Hepatocyte (in vitro differentiated cells): Measurements from ENCODE around the gene C1orf21. TPM values are rescaled to one million over a fixed set of nuclear protein-coding genes. Genes with fewer than 3 reads are reported as not detected.

Experiments used
- DNase-seq: peaks from one replicate; pipeline ENCODE4 v3.0.0-alpha.2; 2016; ENCODE audit warnings: low spot score
- H2AFZ ChIP-seq: fragments of 200-600 bp; sonication (generic); 2 replicates; pipeline ENCODE4 v1.6.0; 2016; ENCODE audit warnings: antibody characterized with exemption, mild to moderate bottlenecking
- H3K27ac ChIP-seq: fragments of 200-600 bp; sonication (generic); 2 replicates; pipeline ENCODE4 v1.5.1; 2016; ENCODE audit warnings: mild to moderate bottlenecking
- H3K27me3 ChIP-seq: fragments of 200-600 bp; sonication (generic); 2 replicates; pipeline ENCODE4 v1.6.1; 2016
- H3K36me3 ChIP-seq: fragments of 200-600 bp; sonication (generic); replicated peaks from 2 replicates; pipeline ENCODE4 v1.5.1; 2016; ENCODE audit warnings: low read depth; ENCODE audit not compliant: insufficient read depth
- H3K4me1 ChIP-seq: fragments of 200-600 bp; sonication (generic); 2 replicates; pipeline ENCODE4 v1.5.1; 2016; ENCODE audit warnings: mild to moderate bottlenecking, moderate library complexity; ENCODE audit not compliant: insufficient read depth
- H3K4me2 ChIP-seq: fragments of 200-600 bp; sonication (generic); 2 replicates; pipeline ENCODE4 v1.6.0; 2016
- H3K4me3 ChIP-seq: fragments of 200-600 bp; sonication (generic); 2 replicates; pipeline ENCODE4 v1.5.1; 2016; ENCODE audit warnings: mild to moderate bottlenecking
- H3K79me2 ChIP-seq: fragments of 200-600 bp; sonication (generic); 2 replicates; pipeline ENCODE4 v1.6.0; 2017; ENCODE audit warnings: mild to moderate bottlenecking
- H3K9me2 ChIP-seq: fragments of 200-600 bp; sonication (generic); replicated peaks from 2 replicates; pipeline ENCODE4 v1.6.0; 2017; ENCODE audit warnings: mild to moderate bottlenecking; ENCODE audit not compliant: insufficient read depth
- H3K9me3 ChIP-seq: fragments of 200-600 bp; sonication (generic); 2 replicates; pipeline ENCODE4 v1.5.1; 2016; ENCODE audit warnings: low read depth, mild to moderate bottlenecking
- H4K20me1 ChIP-seq: fragments of 200-600 bp; sonication (generic); 2 replicates; pipeline ENCODE4 v1.6.0; 2016; ENCODE audit warnings: mild to moderate bottlenecking; ENCODE audit not compliant: insufficient read depth, poor library complexity, severe bottlenecking
- EZH2 ChIP-seq: fragments of 200-600 bp; sonication (generic); IDR thresholded peaks from 2 replicates; pipeline ENCODE4 v1.6.1; 2016; ENCODE audit warnings: antibody characterized with exemption, mild to moderate bottlenecking, borderline replicate concordance
- EZH2phosphoT487 ChIP-seq: fragments of 200-600 bp; sonication (generic); IDR thresholded peaks from one replicate; pipeline ENCODE4 v1.6.1; 2018; ENCODE audit warnings: antibody characterized with exemption, mild to moderate bottlenecking, low read depth, moderate library complexity; ENCODE audit not compliant: unreplicated experiment, severe bottlenecking
- WGBS: methylation state at CpG from one replicate; pipeline ENCODE4 v1.1.6; 2016; ENCODE audit warnings: low lambda C conversion rate; ENCODE audit errors: missing lambda C conversion rate; 5-methylcytosine and 5-hydroxymethylcytosine counted together
- polyA plus RNA-seq: library from polyadenylated mRNA; unstranded; fragments of >200 nt; fragmentation: Nextera tagmentation; extraction: Ambion mirVana; gene quantifications from 2 replicates; pipeline ENCODE4 v1.2.1, GENCODE V29; 2016
- total RNA-seq: library from RNA; depleted of rRNA; stranded (reverse); fragments of >200 nt; gene quantifications from 2 replicates; pipeline ENCODE4 v1.2.3, GENCODE V29; 2014
- TF ChIP-seq, protein P1 (sequence below): fragments of 200-600 bp; sonication (generic); IDR thresholded peaks from 2 replicates; pipeline ENCODE4 v1.5.1; 2016; ENCODE audit warnings: antibody characterized with exemption, mild to moderate bottlenecking; ENCODE audit not compliant: poor library complexity

Gene C1orf21
- total and polyA plus RNA-seq, 2 experiments from 2014 or later = 26.9 to 37.9 TPM

DNA sequence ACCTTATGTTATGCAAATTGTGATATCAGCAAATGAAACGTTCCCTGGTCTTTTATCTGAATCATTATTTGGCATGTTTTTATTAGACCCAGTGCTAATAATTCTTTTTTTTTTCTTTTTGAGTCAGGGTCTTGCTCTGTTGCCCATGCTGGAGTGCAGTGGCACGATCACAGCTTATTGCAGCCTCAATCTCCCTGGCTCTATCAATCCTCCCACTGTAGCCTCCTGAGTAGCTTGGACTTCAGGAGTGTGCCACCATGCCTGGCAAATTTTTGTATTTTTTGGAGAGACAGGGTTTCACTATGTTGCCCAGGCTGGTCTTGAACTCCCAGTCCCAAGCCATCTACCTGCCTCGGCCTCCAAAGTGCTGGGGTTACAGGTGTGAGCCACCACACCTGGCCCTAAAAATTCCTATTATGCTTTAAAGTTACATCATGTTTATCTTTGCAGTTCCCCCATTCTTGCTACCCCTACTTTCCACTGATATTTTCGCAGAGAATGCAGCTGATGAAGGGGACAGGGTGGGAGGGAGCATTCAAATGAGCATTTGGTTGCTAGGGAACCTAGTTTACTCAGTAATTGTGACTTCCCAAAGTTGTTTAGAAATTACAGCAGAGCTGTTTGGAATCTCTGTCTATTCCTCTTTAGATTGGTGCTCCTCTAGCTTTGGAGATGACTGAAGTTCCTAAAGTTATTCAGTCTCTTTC lies 18.4 kb downstream of the C1orf21 start:
- peak overlapping the region; percentile 3 for H3K4me2 ChIP-seq
- H3K4me3 ChIP-seq = no peak overlapping the region
- no peaks in the 10 kb centered on the region for H3K9me2 ChIP-seq
- peaks cover 18% of the 10 kb centered on the region for H3K4me1 ChIP-seq
- H4K20me1 ChIP-seq = peaks cover 10% of the 10 kb centered on the region
- H3K27ac ChIP-seq = no peak overlapping the region
- H3K9me3 ChIP-seq = no peaks in the 10 kb centered on the region
- WGBS = 66% methylated on average over 4 of the region's 4 CpGs
- peaks cover 53% of the 10 kb centered on the region for H3K79me2 ChIP-seq
- DNase-seq = no peak
- TF ChIP-seq EZH2 = no peak
- TF ChIP-seq, protein P1, sequence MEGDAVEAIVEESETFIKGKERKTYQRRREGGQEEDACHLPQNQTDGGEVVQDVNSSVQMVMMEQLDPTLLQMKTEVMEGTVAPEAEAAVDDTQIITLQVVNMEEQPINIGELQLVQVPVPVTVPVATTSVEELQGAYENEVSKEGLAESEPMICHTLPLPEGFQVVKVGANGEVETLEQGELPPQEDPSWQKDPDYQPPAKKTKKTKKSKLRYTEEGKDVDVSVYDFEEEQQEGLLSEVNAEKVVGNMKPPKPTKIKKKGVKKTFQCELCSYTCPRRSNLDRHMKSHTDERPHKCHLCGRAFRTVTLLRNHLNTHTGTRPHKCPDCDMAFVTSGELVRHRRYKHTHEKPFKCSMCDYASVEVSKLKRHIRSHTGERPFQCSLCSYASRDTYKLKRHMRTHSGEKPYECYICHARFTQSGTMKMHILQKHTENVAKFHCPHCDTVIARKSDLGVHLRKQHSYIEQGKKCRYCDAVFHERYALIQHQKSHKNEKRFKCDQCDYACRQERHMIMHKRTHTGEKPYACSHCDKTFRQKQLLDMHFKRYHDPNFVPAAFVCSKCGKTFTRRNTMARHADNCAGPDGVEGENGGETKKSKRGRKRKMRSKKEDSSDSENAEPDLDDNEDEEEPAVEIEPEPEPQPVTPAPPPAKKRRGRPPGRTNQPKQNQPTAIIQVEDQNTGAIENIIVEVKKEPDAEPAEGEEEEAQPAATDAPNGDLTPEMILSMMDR = no peak
- TF ChIP-seq EZH2phosphoT487 = no peak
- no peak overlapping the region for H2AFZ ChIP-seq
- H3K27me3 ChIP-seq = no peaks in the 10 kb centered on the region
- H3K36me3 ChIP-seq = no peaks in the 10 kb centered on the region

DNA sequence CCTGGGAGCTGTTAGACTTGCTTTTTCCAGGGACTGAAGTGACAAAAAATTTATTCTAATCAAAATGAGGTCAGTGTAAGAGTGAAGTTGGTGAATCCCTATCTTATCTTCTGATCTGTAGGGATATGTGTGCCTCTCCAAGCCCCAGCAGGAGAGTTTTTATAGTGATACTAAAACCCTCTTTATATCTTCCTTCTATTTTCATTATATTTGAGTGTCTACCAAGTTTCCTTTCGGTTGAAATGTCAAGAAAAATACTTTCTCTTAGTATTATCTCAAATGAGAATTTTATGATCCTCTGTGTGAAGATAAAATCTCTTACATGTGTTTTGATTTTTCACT lies 18.9 kb downstream of the C1orf21 start:
- H3K9me3 ChIP-seq = no peaks in the 10 kb centered on the region
- peaks cover 50% of the 10 kb centered on the region for H3K79me2 ChIP-seq
- peaks cover 18% of the 10 kb centered on the region for H3K4me1 ChIP-seq
- H3K4me2 ChIP-seq = peak overlapping the region; percentile 3
- no peaks in the 10 kb centered on the region for H3K9me2 ChIP-seq
- DNase-seq = no peak
- no peaks in the 10 kb centered on the region for H3K36me3 ChIP-seq
- TF ChIP-seq EZH2phosphoT487 (no peak), EZH2 (no peak)
- TF ChIP-seq, protein P1 = no peak
- no peaks in the 10 kb centered on the region for H3K27me3 ChIP-seq
- no peak overlapping the region for H3K27ac ChIP-seq
- no peak overlapping the region for H3K4me3 ChIP-seq
- H2AFZ ChIP-seq = no peak overlapping the region
- peaks cover 10% of the 10 kb centered on the region for H4K20me1 ChIP-seq
- 22% methylated on average over 1 of the region's 1 CpG for WGBS

DNA sequence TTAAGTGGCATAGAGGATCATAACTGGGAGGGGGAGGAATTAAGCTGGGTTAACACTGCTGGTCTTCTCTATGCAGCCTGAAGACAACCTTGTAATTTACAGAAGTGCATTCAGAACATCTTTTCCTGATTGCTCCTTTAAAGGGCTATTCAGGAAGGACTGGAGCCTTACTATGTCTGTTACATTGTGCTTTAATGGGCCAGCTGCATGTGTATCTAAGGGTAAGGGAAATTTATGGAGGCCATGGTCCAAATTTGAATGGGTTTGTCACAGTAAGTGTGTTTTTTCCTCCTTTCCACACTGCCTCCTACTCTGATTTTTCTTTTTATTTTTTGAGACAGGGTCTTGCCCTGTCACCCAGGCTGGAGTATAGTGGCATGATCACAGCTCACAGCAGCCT lies 19.6 kb downstream of the C1orf21 start:
- peaks cover 47% of the 10 kb centered on the region for H3K79me2 ChIP-seq
- H4K20me1 ChIP-seq = peaks cover 10% of the 10 kb centered on the region
- no peak overlapping the region for H3K27ac ChIP-seq

More for the DNA sequence above, 19.6 kb downstream of the C1orf21 start:
- TF ChIP-seq, protein P1 = no peak
- TF ChIP-seq EZH2phosphoT487 = no peak
- TF ChIP-seq EZH2 = no peak
- no peak for DNase-seq
- Histone ChIP-seq H3K4me1 (peaks cover 18% of the 10 kb centered on the region), H3K4me3 (no peak overlapping the region), H3K4me2 (no peak overlapping the region), H3K36me3 (no peaks in the 10 kb centered on the region), H3K9me3 (no peaks in the 10 kb centered on the region), H2AFZ (no peak overlapping the region), H3K27me3 (no peaks in the 10 kb centered on the region), H3K9me2 (no peaks in the 10 kb centered on the region)
